Prostate gland (tissue), 2 donors: ENCODE results near the gene RHOT1. TPM values are rescaled to one million over a fixed set of nuclear protein-coding genes. Genes with fewer than 3 reads are reported as not detected.
"Not testable (repeated sequence)": the region's sequence is repeated elsewhere in the genome, so short reads cannot be mapped to it uniquely, and the experiment has no call there.

Experiments
- DNase-seq: peaks from one replicate; pipeline ENCODE4 v3.0.0-alpha.2; 2019; ENCODE audit warnings: low spot score
- H3K27ac ChIP-seq, 2 donors: fragments of 200-600 bp; sonication (generic); 2 replicates each; pipeline ENCODE4 v1.5.1; 2017 to 2019
- H3K27me3 ChIP-seq: fragments of 200-600 bp; sonication (generic); replicated peaks from 2 replicates; pipeline ENCODE4 v1.5.1; 2019; ENCODE audit not compliant: insufficient read depth
- H3K36me3 ChIP-seq, 2 donors: fragments of 200-600 bp; sonication (generic); 1 replicate in 1 of 2; 2 replicates in 1 of 2; pipeline versions ENCODE4 v1.5.1 to v1.8.1; 2017 to 2019
- H3K4me1 ChIP-seq: fragments of 200-600 bp; sonication (generic); replicated peaks from 2 replicates; pipeline ENCODE4 v1.5.1; 2019
- H3K4me3 ChIP-seq, 2 donors: fragments of 200-600 bp; sonication (generic); 2 replicates each; pipeline ENCODE4 v1.5.1; 2017 to 2019
- H3K9me3 ChIP-seq: fragments of 200-600 bp; sonication (generic); 2 replicates; pipeline ENCODE4 v1.5.1; 2017
- CTCF ChIP-seq, 4 experiments: fragments of 200-600 bp in 2 of 4; fragments of 450-650 bp in 2 of 4; sonication (generic) in 2 of 4; IDR thresholded peaks; 1 replicate in 3 of 4; 2 replicates in 1 of 4; pipeline ENCODE4 v1.5.1; 2016 to 2019; ENCODE audit warnings: antibody characterized with exemption in 4 of 4, mild to moderate bottlenecking in 2 of 4, moderate library complexity in 2 of 4
- POLR2A ChIP-seq: fragments of 450-650 bp; IDR thresholded peaks from one replicate; pipeline ENCODE4 v1.6.1; 2016; ENCODE audit warnings: antibody characterized with exemption, mild to moderate bottlenecking
- POLR2AphosphoS5 ChIP-seq: sonication (generic); formaldehyde crosslinking; IDR thresholded peaks from one replicate; pipeline ENCODE4 v1.6.1; 2017; ENCODE audit warnings: antibody characterized with exemption
- WGBS: methylation state at CpG from one replicate; pipeline ENCODE4 v1.1.5; 2018; 5-methylcytosine and 5-hydroxymethylcytosine counted together
- intact Hi-C: fragments of 100-400 bp; cut with DNase I; formaldehyde crosslinking; loops from one replicate; pipeline ENCODE4 v1.14.2; 2022
- total RNA-seq, 2 donors: library from RNA; depleted of rRNA; stranded (reverse); fragments of >200 nt; gene quantifications; one replicate each; pipeline ENCODE4 v1.1.0, GENCODE V29; 2016

Gene RHOT1
- total RNA-seq, 2 donors from 2014 or later = 31.7 to 60.8 TPM

DNA sequence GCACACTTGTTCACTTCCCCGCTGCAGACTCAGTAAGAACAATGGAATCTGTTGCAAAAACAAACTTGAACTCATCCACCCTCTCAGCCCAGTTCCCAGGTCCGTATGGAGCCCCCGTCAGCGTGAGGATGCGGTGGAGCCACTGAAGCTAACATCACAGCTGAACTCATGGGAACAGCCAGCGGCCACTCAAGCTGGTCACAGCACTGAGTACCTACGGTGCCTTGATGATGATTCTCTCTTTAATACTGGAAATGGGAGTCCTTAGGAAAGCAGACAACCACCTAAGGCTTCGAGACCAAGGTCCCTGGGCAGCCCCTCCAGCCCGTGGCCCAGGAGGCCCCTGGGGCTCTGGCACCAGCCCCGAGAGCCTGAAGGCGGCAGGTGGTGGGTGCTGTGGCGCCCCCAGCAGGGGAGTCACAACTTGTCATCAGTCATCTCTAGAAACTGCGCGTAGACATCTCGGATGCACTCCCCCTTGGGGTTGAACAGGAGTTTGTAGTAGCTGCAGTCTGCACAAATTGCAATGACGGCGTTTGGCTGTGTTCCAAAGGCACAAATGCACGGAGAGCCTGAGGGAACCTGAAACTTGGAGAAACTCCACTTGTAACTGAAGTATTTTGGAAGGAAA, 31.0 kb upstream of the RHOT1 start:
- peak; percentile 32 for DNase-seq
- intact Hi-C loops = no loop called here
- WGBS = 31% methylated on average over 18 of the region's 18 CpGs
- Histone ChIP-seq H3K27ac (no peak overlapping the region), H3K27me3 (no peaks in the 10 kb centered on the region), H3K36me3 (no peaks in the 10 kb centered on the region), H3K4me3 (no peak overlapping the region), H3K4me1 (no peaks in the 10 kb centered on the region), H3K9me3 (no peaks in the 10 kb centered on the region)
- TF ChIP-seq POLR2A (no peak), POLR2AphosphoS5 (peak; percentile 7), CTCF (IDR thresholded peaks at IDR 0.05) (no peak)

GRCh38 chr17:32112416-32112815, 29.9 kb upstream of the RHOT1 start:
- TF ChIP-seq CTCF (IDR thresholded peaks at IDR 0.05) (no peak), POLR2AphosphoS5 (no peak), POLR2A (no peak)
- H3K4me3 ChIP-seq = no peak overlapping the region
- H3K4me1 ChIP-seq = no peaks in the 10 kb centered on the region
- DNase-seq = no peak
- 77% methylated on average over 20 of the region's 20 CpGs for WGBS
- intact Hi-C loops = no loop called here
- H3K9me3 ChIP-seq = no peaks in the 10 kb centered on the region
- no peaks in the 10 kb centered on the region for H3K27me3 ChIP-seq
- no peak overlapping the region for H3K27ac ChIP-seq
- no peaks in the 10 kb centered on the region for H3K36me3 ChIP-seq

- 79% methylated on average over 4 of the region's 4 CpGs for WGBS
- intact Hi-C loops = no loop called here
Observed at GRCh38 chr17:32114536-32114935, 27.8 kb upstream of the RHOT1 start.

DNA sequence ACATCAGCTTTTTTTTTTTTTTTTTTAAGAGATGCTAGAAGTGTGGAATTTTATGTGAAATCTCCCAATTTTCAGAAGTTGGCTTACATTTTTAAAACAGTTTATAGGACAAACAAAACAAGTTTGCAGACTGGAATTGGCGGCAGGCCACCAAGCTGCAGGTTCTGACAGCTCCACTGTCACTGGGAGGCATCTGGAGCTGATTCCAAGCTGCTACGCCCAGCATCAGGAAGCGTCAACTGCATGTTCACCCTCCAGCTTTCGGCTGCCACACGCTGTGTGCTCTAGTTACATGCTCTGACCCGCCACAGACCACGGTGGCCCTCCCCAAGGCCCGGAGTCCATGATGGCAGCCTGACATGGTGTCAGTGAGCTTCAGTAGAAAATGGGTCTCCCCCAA, 26.8 kb upstream of the RHOT1 start:
- DNase-seq = peak; percentile 55

More at GRCh38 chr17:32114536-32114935, 27.8 kb upstream of the RHOT1 start:
- Histone ChIP-seq H3K27me3 (no peaks in the 10 kb centered on the region), H3K9me3 (no peaks in the 10 kb centered on the region), H3K4me1 (no peaks in the 10 kb centered on the region), H3K27ac (no peak overlapping the region), H3K36me3 (no peaks in the 10 kb centered on the region), H3K4me3 (no peak overlapping the region)
- no peak for DNase-seq
- no peak for TF ChIP-seq CTCF (IDR thresholded peaks at IDR 0.05)
- TF ChIP-seq POLR2A = no peak
- TF ChIP-seq POLR2AphosphoS5 = no peak

GRCh38 chr17:32116937-32117336, 25.4 kb upstream of the RHOT1 start:
- no peak for TF ChIP-seq POLR2A
- no peak for TF ChIP-seq CTCF (IDR thresholded peaks at IDR 0.05)
- TF ChIP-seq POLR2AphosphoS5 = no peak
- H3K9me3 ChIP-seq = no peaks in the 10 kb centered on the region
- no peaks in the 10 kb centered on the region for H3K27me3 ChIP-seq
- H3K27ac ChIP-seq = no peak overlapping the region
- DNase-seq = no peak
- H3K36me3 ChIP-seq = no peaks in the 10 kb centered on the region
- 70% methylated on average over 2 of the region's 2 CpGs for WGBS
- H3K4me3 ChIP-seq = no peak overlapping the region
- intact Hi-C loops = no loop called here
- no peaks in the 10 kb centered on the region for H3K4me1 ChIP-seq

More for the DNA sequence above, 26.8 kb upstream of the RHOT1 start:
- H3K9me3 ChIP-seq, H3K4me1 ChIP-seq, H3K27ac ChIP-seq, H3K4me3 ChIP-seq, intact Hi-C loops, H3K36me3 ChIP-seq, H3K27me3 ChIP-seq: not testable (repeated sequence)
- 33% methylated on average over 8 of the region's 8 CpGs for WGBS
